ENCODE data around the gene COL18A1.

Gene COL18A1

GRCh38 chr21:45535341-45536081, 130.5 kb downstream of the COL18A1 start:
- no peak for DNase-seq (ENCODE audit: low spot score)

GRCh38 chr21:45536301-45537081, 131.5 kb downstream of the COL18A1 start:
- DNase-seq (ENCODE audit: low spot score), result no peak

GRCh38 chr21:45537111-45537745, 132.3 kb downstream of the COL18A1 start:
- DNase-seq (ENCODE audit: low spot score), result no peak

GRCh38 chr21:45537746-45538291, 132.9 kb downstream of the COL18A1 start:
- DNase-seq (ENCODE audit: low spot score), result no peak

GRCh38 chr21:45538381-45539045, 133.5 kb downstream of the COL18A1 start:
- DNase-seq (ENCODE audit: low spot score), result no peak

- DNase-seq (ENCODE audit: low spot score), result no peak
Observed at GRCh38 chr21:45539046-45539795, 134.3 kb downstream of the COL18A1 start.

- no peak for DNase-seq (ENCODE audit: low spot score)
Observed at GRCh38 chr21:45539796-45540600, 135.0 kb downstream of the COL18A1 start.

GRCh38 chr21:45540601-45540970, 135.6 kb downstream of the COL18A1 start:
- DNase-seq (ENCODE audit: low spot score), result no peak

- DNase-seq (ENCODE audit: low spot score), result no peak
Observed at GRCh38 chr21:45541221-45542039, 136.5 kb downstream of the COL18A1 start.

GRCh38 chr21:45542242-45542666, 137.3 kb downstream of the COL18A1 start, which contains the start of gene SLC19A1:
TSS of gene SLC19A1 (minus strand) at chr21:45542440. CDS start at chr21:45537959, 4,481 bp downstream.
- peak; percentile 7 for DNase-seq (ENCODE audit: low spot score)

- DNase-seq (ENCODE audit: low spot score), result no peak
Observed at GRCh38 chr21:45542667-45543370, 137.9 kb downstream of the COL18A1 start.

- DNase-seq (ENCODE audit: low spot score), result no peak
Observed at GRCh38 chr21:45543371-45543709, 138.4 kb downstream of the COL18A1 start.

- DNase-seq (ENCODE audit: low spot score), result no peak
Observed at GRCh38 chr21:45543710-45544448, 138.9 kb downstream of the COL18A1 start.

- DNase-seq (ENCODE audit: low spot score), result no peak
Observed at GRCh38 chr21:45544449-45545235, 139.7 kb downstream of the COL18A1 start.

- DNase-seq (ENCODE audit: low spot score), result no peak
Observed at GRCh38 chr21:45545236-45545570, 140.2 kb downstream of the COL18A1 start.

- DNase-seq (ENCODE audit: low spot score), result no peak
Observed at GRCh38 chr21:45545691-45546531, 140.9 kb downstream of the COL18A1 start.

All from hematopoietic multipotent progenitor cell treated with erythropoietin and hydrocortisone succinate and interleukin-3 and kit ligand, for 17 days (in vitro differentiated cells).